ENCODE results near the gene PLEKHA4. TPM values are rescaled to one million over a fixed set of nuclear protein-coding genes. Genes with fewer than 3 reads are reported as not detected.
A peak's percentile ranks its signal among the peaks of the same experiment; 100 is the strongest.

PLEKHA4 gene
- total and polyA plus RNA-seq, 9 of the 15 experiments (the other 6 are each of a cell fraction or from before 2014, with no cell fraction given) = 0.07 to 30.8 (median 11.4) TPM

DNA sequence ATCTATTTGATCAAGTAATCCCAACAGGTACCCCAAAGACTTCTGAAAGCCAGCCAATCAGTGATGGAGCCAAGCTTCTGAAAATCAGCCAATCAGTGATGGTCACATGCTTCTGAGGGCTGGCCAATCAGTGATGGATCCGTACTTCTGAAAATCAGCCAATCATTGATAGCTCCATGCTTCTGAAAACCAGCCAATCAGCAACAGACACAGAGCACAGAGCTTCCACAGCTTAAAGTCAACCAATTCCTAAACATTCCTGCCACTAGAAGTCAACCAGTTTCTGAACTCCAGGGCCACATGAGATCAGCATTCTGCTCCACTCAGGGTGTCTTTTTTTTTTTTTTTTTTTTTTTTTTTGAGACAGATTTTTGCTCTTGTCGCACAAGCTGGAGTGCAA, 23.9 kb downstream of the PLEKHA4 start:
- BruUV-seq (replicated peaks) = no TSS peak
- Histone ChIP-seq H3K9ac (ENCODE audit: insufficient read depth in 1 of 2, low read depth in 2 of 2, low read length in 2 of 2) (no peak overlapping the region), H2AFZ (ENCODE audit: low read depth, low read length) (no peak overlapping the region), H3K4me1 (replicated peaks in 1 of 2; ENCODE audit: control insufficient read depth in 2 of 2, insufficient read depth in 2 of 2, low read length in 2 of 2) (peaks cover 6 to 11% of the 10 kb centered on the region in 2 experiments; a peak in 4 of 5 replicates), H3K27ac (ENCODE audit: extremely low read depth, low read depth, low read length) (no peak overlapping the region), H3K4me2 (ENCODE audit: insufficient read depth, low read length) (no peak overlapping the region), H3K4me3 (no peak overlapping the region), H3K9me1 (ENCODE audit: control insufficient read depth, insufficient read depth, low read length) (no peaks in the 10 kb centered on the region), H3K79me2 (ENCODE audit: control insufficient read depth, insufficient read depth, low read length) (no peaks in the 10 kb centered on the region), H3K9me3 (replicated peaks; ENCODE audit: control insufficient read depth, insufficient read depth, low read depth, low read length) (no peaks in the 10 kb centered on the region), H4K20me1 (replicated peaks; ENCODE audit: control insufficient read depth, insufficient read depth, low read length) (no peaks in the 10 kb centered on the region), H3K27me3 (ENCODE audit: control insufficient read depth in 2 of 2, insufficient read depth in 2 of 2, low read length in 2 of 2) (no peaks in the 10 kb centered on the region), H3K36me3 (ENCODE audit: control insufficient read depth, insufficient read depth, low read length) (peaks cover 19% of the 10 kb centered on the region)
- WGBS (ENCODE audit: insufficient coverage, low coverage, missing lambda C conversion rate) = 92% methylated on average over 2 of the region's 2 CpGs
- in situ Hi-C loops (cut with MboI) (loop anchor here (5.0 kb wide), 1 partner anchor 52 kb away; no protein-coding TSS in a partner anchor), intact Hi-C loops (cut with micrococcal nuclease) (no loop called here)
- ChIA-PET CTCF (ENCODE audit: low intra/inter-chr PET ratio) (no interaction called here), POLR2A (interaction anchor here (0.6 to 2.1 kb wide), 10 partner anchors 12 to 229 kb away, joined by 3 to 9 read pairs (median 4); partner anchors contain the start of gene BCAT2)
- DNase-seq (ENCODE audit: extremely low read depth in 1 of 4, low spot score in 3 of 4) = peak; percentile 47 to 88 (median 80)
- peak; percentile 88 for ATAC-seq
- FAIRE-seq = peak; percentile 90
- TF ChIP-seq ZNF384 (IDR thresholded peaks at IDR 0.05; ENCODE audit: low read depth, low read length) (peak; percentile 75), TEAD2 (tag; IDR thresholded peaks at IDR 0.05) (peak; percentile 77; the same call in 1 of the 2 replicates), PHF8 (IDR thresholded peaks at IDR 0.05; ENCODE audit: borderline replicate concordance, low read length) (no peak), ZNF75A (CRISPR knock-in tag; IDR thresholded peaks at IDR 0.05) (no peak), MECOM (CRISPR knock-in tag; IDR thresholded peaks at IDR 0.05) (no peak), HSF4 (CRISPR knock-in tag; IDR thresholded peaks at IDR 0.05; ENCODE audit: borderline replicate concordance) (no peak), RAD51 (IDR thresholded peaks at IDR 0.05; ENCODE audit: borderline replicate concordance, low read depth) (peak; percentile 64; the same call in 1 of the 2 replicates), DNMT1 (IDR thresholded peaks at IDR 0.05) (no peak), ETV1 (tag; conservative IDR thresholded peaks at IDR 0.05; ENCODE audit: low read depth) (no peak), TEAD1 (CRISPR knock-in tag; IDR thresholded peaks at IDR 0.05) (peak in 1 of 2 experiments; percentile 96; a peak in 2 of 4 replicates), TAF15 (IDR thresholded peaks at IDR 0.05; ENCODE audit: low read depth, low read length) (no peak), CTBP1 (IDR thresholded peaks at IDR 0.05; ENCODE audit: borderline replicate concordance) (no peak), RBM25 (IDR thresholded peaks at IDR 0.05; ENCODE audit: low read depth, low read length, severe bottlenecking) (peak; percentile 36), POLR2A (conservative IDR thresholded peaks at IDR 0.05) (no peak), HIVEP1 (CRISPR knock-in tag; IDR thresholded peaks at IDR 0.05) (no peak), SIN3B (IDR thresholded peaks at IDR 0.05; ENCODE audit: low read depth) (no peak), RCOR1 (IDR thresholded peaks at IDR 0.05; ENCODE audit: borderline replicate concordance in 1 of 2, low read depth in 2 of 2, low read length in 2 of 2) (no peak), NR2F6 (CRISPR knock-in tag; IDR thresholded peaks at IDR 0.05) (no peak), POLR2G (IDR thresholded peaks at IDR 0.05; ENCODE audit: low read depth, low read length) (no peak)
- TF ChIP-seq, protein P1, sequence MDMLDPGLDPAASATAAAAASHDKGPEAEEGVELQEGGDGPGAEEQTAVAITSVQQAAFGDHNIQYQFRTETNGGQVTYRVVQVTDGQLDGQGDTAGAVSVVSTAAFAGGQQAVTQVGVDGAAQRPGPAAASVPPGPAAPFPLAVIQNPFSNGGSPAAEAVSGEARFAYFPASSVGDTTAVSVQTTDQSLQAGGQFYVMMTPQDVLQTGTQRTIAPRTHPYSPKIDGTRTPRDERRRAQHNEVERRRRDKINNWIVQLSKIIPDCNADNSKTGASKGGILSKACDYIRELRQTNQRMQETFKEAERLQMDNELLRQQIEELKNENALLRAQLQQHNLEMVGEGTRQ (CRISPR knock-in tag; IDR thresholded peaks at IDR 0.05) = peak; percentile 47
- TF ChIP-seq, protein P2, sequence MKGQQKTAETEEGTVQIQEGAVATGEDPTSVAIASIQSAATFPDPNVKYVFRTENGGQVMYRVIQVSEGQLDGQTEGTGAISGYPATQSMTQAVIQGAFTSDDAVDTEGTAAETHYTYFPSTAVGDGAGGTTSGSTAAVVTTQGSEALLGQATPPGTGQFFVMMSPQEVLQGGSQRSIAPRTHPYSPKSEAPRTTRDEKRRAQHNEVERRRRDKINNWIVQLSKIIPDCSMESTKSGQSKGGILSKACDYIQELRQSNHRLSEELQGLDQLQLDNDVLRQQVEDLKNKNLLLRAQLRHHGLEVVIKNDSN (CRISPR knock-in tag; IDR thresholded peaks at IDR 0.05) = peak; percentile 68
